ENCODE results near the gene ZNF655. TPM values are rescaled to one million over a fixed set of nuclear protein-coding genes. Genes with fewer than 3 reads are reported as not detected.
"Not testable (repeated sequence)": the region's sequence is repeated elsewhere in the genome, so short reads cannot be mapped to it uniquely, and the experiment has no call there.

Gene ZNF655
- total and polyA plus RNA-seq, 2 of the 8 experiments (the other 6 are each of a cell fraction or from before 2014, with no cell fraction given), result 27.1 to 37.8 TPM

DNA sequence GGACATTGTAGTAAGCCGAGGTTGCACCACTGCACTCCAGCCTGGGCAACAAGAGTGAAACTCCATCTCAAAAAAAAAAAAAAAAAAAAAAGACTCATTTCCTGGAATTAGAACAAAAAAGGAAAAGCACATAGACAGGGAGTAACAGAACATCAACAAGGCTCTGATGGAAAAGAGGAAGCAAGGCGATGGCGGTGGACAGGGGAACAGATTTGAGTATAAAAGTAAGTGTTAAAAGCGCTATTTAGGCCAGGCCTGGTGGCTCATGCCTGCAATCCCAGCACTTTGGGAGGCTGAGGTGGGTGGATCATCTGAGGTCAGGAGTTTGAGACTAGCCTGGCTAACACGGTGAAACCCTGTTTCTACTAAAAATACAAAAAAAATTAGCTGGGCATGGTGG is 13.1 kb upstream of the ZNF655 start:
- H3K79me1 ChIP-seq (ENCODE audit: low read depth, low read length); H3K27ac ChIP-seq (ENCODE audit: low read depth, low read length); H3K4ac ChIP-seq (replicated peaks; ENCODE audit: insufficient read length, low read depth, low read length); H4K5ac ChIP-seq (ENCODE audit: insufficient read length, low read depth, low read length); H2BK120ac ChIP-seq (replicated peaks; ENCODE audit: low read depth, low read length); H2BK15ac ChIP-seq (ENCODE audit: low read length); H4K8ac ChIP-seq (ENCODE audit: extremely low read depth, insufficient read depth, low read length); H3K4me2 ChIP-seq (ENCODE audit: insufficient read depth in 1 of 2, low read depth in 2 of 2, low read length in 2 of 2); H3K4me3 ChIP-seq (ENCODE audit: extremely low read depth in 1 of 4, insufficient read depth in 2 of 4, low read depth in 3 of 4, low read length in 4 of 4); H3K9ac ChIP-seq (replicated peaks in 1 of 4; ENCODE audit: extremely low read depth in 1 of 4, low read depth in 3 of 4, low read length in 3 of 4); H2AK5ac ChIP-seq (ENCODE audit: low read depth, low read length); H4K91ac ChIP-seq (replicated peaks; ENCODE audit: insufficient read length, low read length); H3K27me3 ChIP-seq (replicated peaks in 1 of 4; ENCODE audit: control insufficient read depth in 3 of 4, extremely low read depth in 1 of 4, insufficient read depth in 3 of 4, low read length in 3 of 4); DNase-seq (ENCODE audit: low read depth in 1 of 2, low spot score in 2 of 2); H3K4me1 ChIP-seq (replicated peaks in 1 of 4; ENCODE audit: control insufficient read depth in 3 of 4, insufficient read depth in 4 of 4, low read length in 3 of 4); H2BK20ac ChIP-seq (ENCODE audit: low read length); H2AFZ ChIP-seq (ENCODE audit: low read length); H2BK5ac ChIP-seq (ENCODE audit: low read depth, low read length); H4K20me1 ChIP-seq (replicated peaks in 1 of 2; ENCODE audit: control insufficient read depth in 1 of 2, insufficient read depth in 2 of 2, low read length in 2 of 2); H3K56ac ChIP-seq (replicated peaks; ENCODE audit: insufficient read length, low read depth, low read length); H2BK12ac ChIP-seq (ENCODE audit: low read depth, low read length); H3K14ac ChIP-seq (ENCODE audit: insufficient read length); FAIRE-seq; H3K79me2 ChIP-seq (ENCODE audit: control insufficient read depth in 1 of 2, insufficient read depth in 2 of 2, low read length in 2 of 2); H3K23me2 ChIP-seq (ENCODE audit: low read depth, low read length); H3K23ac ChIP-seq (ENCODE audit: insufficient read length); H3K18ac ChIP-seq (ENCODE audit: extremely low read depth, low read length): not testable (repeated sequence)
- peaks cover 23 to 24% of the 10 kb centered on the region in 2 experiments for H3K9me3 ChIP-seq (ENCODE audit: insufficient read depth in 2 of 2, low read depth in 1 of 2, low read length in 1 of 2)
- H3K36me3 ChIP-seq (ENCODE audit: control insufficient read depth in 2 of 4, insufficient read depth in 4 of 4, low read length in 3 of 4), result peaks cover 2 to 19% (median 8%) of the 10 kb centered on the region in 4 experiments; a peak in 5 of 8 replicates
- ChIA-PET CTCF (ENCODE audit: partially characterized antibody) (interaction anchor here (0.6 to 0.8 kb wide), 3 partner anchors 18 to 35 kb away, joined by 3 read pairs; no protein-coding TSS in a partner anchor), POLR2A (ENCODE audit: partially characterized antibody) (interaction anchor here (0.7 kb wide), 1 partner anchor 471 kb away, joined by 3 read pairs; no protein-coding TSS in a partner anchor)
- 89% methylated on average over 4 of the region's 5 CpGs; no CpG with 5 or more reads in 1 of the 2 experiments for WGBS, 2 experiments (ENCODE audit: extremely low coverage in 1 of 2, insufficient coverage in 1 of 2, insufficient read length in 1 of 2, insufficient replicate concordance in 2 of 2, low coverage in 1 of 2, low lambda C conversion rate in 2 of 2, missing lambda C conversion rate in 1 of 2)

GRCh38 chr7:99549545-99549944 is 8.9 kb upstream of the ZNF655 start:
- DNase-seq (ENCODE audit: low read depth in 1 of 2, low spot score in 2 of 2); H3K9me3 ChIP-seq (ENCODE audit: insufficient read depth in 2 of 2, low read depth in 1 of 2, low read length in 1 of 2); H4K8ac ChIP-seq (ENCODE audit: extremely low read depth, insufficient read depth, low read length); H3K27me3 ChIP-seq (replicated peaks in 1 of 4; ENCODE audit: control insufficient read depth in 3 of 4, extremely low read depth in 1 of 4, insufficient read depth in 3 of 4, low read length in 3 of 4); H2BK12ac ChIP-seq (ENCODE audit: low read depth, low read length); POLR2A ChIA-PET (ENCODE audit: partially characterized antibody); H2BK15ac ChIP-seq (ENCODE audit: low read length); CTCF ChIA-PET (ENCODE audit: partially characterized antibody); H3K27ac ChIP-seq (ENCODE audit: low read depth, low read length); H3K4me3 ChIP-seq (ENCODE audit: extremely low read depth in 1 of 4, insufficient read depth in 2 of 4, low read depth in 3 of 4, low read length in 4 of 4); H2AK5ac ChIP-seq (ENCODE audit: low read depth, low read length); H3K4ac ChIP-seq (replicated peaks; ENCODE audit: insufficient read length, low read depth, low read length); H3K9ac ChIP-seq (replicated peaks in 1 of 4; ENCODE audit: extremely low read depth in 1 of 4, low read depth in 3 of 4, low read length in 3 of 4); FAIRE-seq; H2BK120ac ChIP-seq (replicated peaks; ENCODE audit: low read depth, low read length); H4K91ac ChIP-seq (replicated peaks; ENCODE audit: insufficient read length, low read length); H2AFZ ChIP-seq (ENCODE audit: low read length); H4K20me1 ChIP-seq (replicated peaks in 1 of 2; ENCODE audit: control insufficient read depth in 1 of 2, insufficient read depth in 2 of 2, low read length in 2 of 2); H3K18ac ChIP-seq (ENCODE audit: extremely low read depth, low read length); H3K79me2 ChIP-seq (ENCODE audit: control insufficient read depth in 1 of 2, insufficient read depth in 2 of 2, low read length in 2 of 2); H2BK20ac ChIP-seq (ENCODE audit: low read length); H3K23me2 ChIP-seq (ENCODE audit: low read depth, low read length); H3K14ac ChIP-seq (ENCODE audit: insufficient read length); H4K5ac ChIP-seq (ENCODE audit: insufficient read length, low read depth, low read length); H3K4me1 ChIP-seq (replicated peaks in 1 of 4; ENCODE audit: control insufficient read depth in 3 of 4, insufficient read depth in 4 of 4, low read length in 3 of 4); H3K56ac ChIP-seq (replicated peaks; ENCODE audit: insufficient read length, low read depth, low read length); H3K79me1 ChIP-seq (ENCODE audit: low read depth, low read length); H3K23ac ChIP-seq (ENCODE audit: insufficient read length); H3K4me2 ChIP-seq (ENCODE audit: insufficient read depth in 1 of 2, low read depth in 2 of 2, low read length in 2 of 2); H2BK5ac ChIP-seq (ENCODE audit: low read depth, low read length): not testable (repeated sequence)
- 100% methylated on average over 1 of the region's 2 CpGs; no CpG with 5 or more reads in 1 of the 2 experiments for WGBS, 2 experiments (ENCODE audit: extremely low coverage in 1 of 2, insufficient coverage in 1 of 2, insufficient read length in 1 of 2, insufficient replicate concordance in 2 of 2, low coverage in 1 of 2, low lambda C conversion rate in 2 of 2, missing lambda C conversion rate in 1 of 2)
- peaks cover 2 to 19% (median 8%) of the 10 kb centered on the region in 4 experiments; a peak in 5 of 8 replicates for H3K36me3 ChIP-seq (ENCODE audit: control insufficient read depth in 2 of 4, insufficient read depth in 4 of 4, low read length in 3 of 4)

Data from H1 (cell line).